SK-N-SH (cell line): ENCODE measurements around the gene FIBIN.

Experiments
- CTCF ChIP-seq: fragments of 200-600 bp; sonication (generic); IDR thresholded peaks from 2 replicates; pipeline ENCODE4 v1.6.1; 2017; ENCODE audit warnings: antibody characterized with exemption, mild to moderate bottlenecking, moderate library complexity
- EP300 ChIP-seq, 2 experiments: IDR thresholded peaks; 2 replicates each; pipeline versions ENCODE4 v1.4.0 to v1.6.1; 2012; ENCODE audit warnings: borderline replicate concordance in 1 of 2, low read depth in 1 of 2, low read length in 1 of 2
- MAX ChIP-seq: IDR thresholded peaks from 2 replicates; pipeline ENCODE4 v1.4.0; 2012; ENCODE audit warnings: low read depth
- NFIC ChIP-seq: IDR thresholded peaks from 2 replicates; pipeline ENCODE4 v1.4.0; 2012; ENCODE audit warnings: borderline replicate concordance
- POLR2AphosphoS5 ChIP-seq: IDR thresholded peaks from 2 replicates; pipeline ENCODE4 v1.6.1; 2012; ENCODE audit warnings: low read depth, low read length
- REST ChIP-seq: IDR thresholded peaks from 2 replicates; pipeline ENCODE4 v1.6.1; 2012; ENCODE audit warnings: mild to moderate bottlenecking, low read depth, low read length, moderate library complexity
- SIN3A ChIP-seq: IDR thresholded peaks from 2 replicates; pipeline ENCODE4 v1.6.1; 2012; ENCODE audit warnings: low read depth, mild to moderate bottlenecking, low read length, moderate library complexity, borderline replicate concordance
- SMC3 ChIP-seq: IDR thresholded peaks from 2 replicates; pipeline ENCODE4 v1.6.1; 2012; ENCODE audit warnings: low read depth, low read length, improper control_type of control experiment
- USF2 ChIP-seq: fragments of 150-350 bp; IDR thresholded peaks from 2 replicates; pipeline ENCODE4 v1.6.1; 2017; ENCODE audit warnings: antibody characterized with exemption, low read length, low read depth, borderline replicate concordance

DNA sequence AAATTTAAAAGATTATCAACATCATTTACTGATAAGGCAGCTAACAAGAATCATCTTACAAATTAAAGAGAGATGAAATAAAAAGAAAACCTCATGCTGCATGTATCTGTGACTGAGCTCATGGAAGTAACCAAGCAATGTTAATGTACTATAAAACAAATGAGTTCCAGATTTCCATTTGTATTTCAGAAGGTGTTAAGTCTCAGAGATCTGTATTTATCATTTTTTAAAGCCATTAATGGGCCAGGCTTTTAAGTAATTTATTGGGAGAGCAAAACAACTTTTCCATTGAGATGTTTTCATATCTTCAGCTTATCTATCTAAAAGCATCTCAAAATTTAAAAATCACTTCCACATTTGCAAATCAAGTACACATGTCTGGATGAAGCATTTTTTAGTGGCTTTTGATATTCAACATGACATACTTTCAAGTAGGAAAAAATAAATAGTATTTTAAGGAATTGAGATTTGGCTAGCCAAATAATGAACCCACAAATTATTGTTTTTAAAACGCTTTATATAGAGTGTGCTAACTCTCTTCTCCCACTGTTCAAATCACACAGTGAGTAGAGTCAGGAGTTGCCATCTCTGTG is 28.8 kb downstream of the FIBIN start:
- TF ChIP-seq CTCF (no peak), POLR2AphosphoS5 (peak; percentile 42; the same call in 1 of the 2 replicates), EP300 (IDR thresholded peaks at IDR 0.05; ENCODE audit: borderline replicate concordance in 1 of 2, low read depth in 1 of 2, low read length in 1 of 2) (peak; percentile 7 to 83; a peak in 3 of 4 replicates), SIN3A (no peak), USF2 (no peak), REST (no peak), SMC3 (no peak), NFIC (no peak; the same call in 1 of the 2 replicates), MAX (no peak)
